ENCODE data around the gene FXYD1.
A peak's percentile ranks its signal among the peaks of the same experiment; 100 is the strongest.

FXYD1 gene

GRCh38 chr19:35130761-35131720, 7.6 kb upstream of the FXYD1 start:
- TF ChIP-seq CTCF (IDR thresholded peaks at IDR 0.05): no peak

- TF ChIP-seq CTCF (IDR thresholded peaks at IDR 0.05): no peak
Measured at GRCh38 chr19:35132254-35132653, 6.4 kb upstream of the FXYD1 start.

- no peak for TF ChIP-seq CTCF (IDR thresholded peaks at IDR 0.05)
Measured at GRCh38 chr19:35133826-35134225, 4.8 kb upstream of the FXYD1 start.

GRCh38 chr19:35134601-35135242, 3.9 kb upstream of the FXYD1 start, which contains the start of gene LGI4:
TSS of gene LGI4 (minus strand) at chr19:35135059. CDS start at chr19:35134680, 379 bp downstream.
- no peak for TF ChIP-seq CTCF (IDR thresholded peaks at IDR 0.05)

- peak; percentile 90 for TF ChIP-seq CTCF (IDR thresholded peaks at IDR 0.05)
Measured at GRCh38 chr19:35135389-35135909, 3.2 kb upstream of the FXYD1 start.

- TF ChIP-seq CTCF (IDR thresholded peaks at IDR 0.05): no peak
Measured at GRCh38 chr19:35136231-35136630, 2.4 kb upstream of the FXYD1 start.

- TF ChIP-seq CTCF (IDR thresholded peaks at IDR 0.05): no peak
Measured at GRCh38 chr19:35136977-35137702, 1.5 kb upstream of the FXYD1 start.
